Measurements from ENCODE around the gene RAB40B.

RAB40B gene

GRCh38 chr17:82698974-82699442, 510 bp upstream of the RAB40B start (continued):
- TF ChIP-seq, protein P1, sequence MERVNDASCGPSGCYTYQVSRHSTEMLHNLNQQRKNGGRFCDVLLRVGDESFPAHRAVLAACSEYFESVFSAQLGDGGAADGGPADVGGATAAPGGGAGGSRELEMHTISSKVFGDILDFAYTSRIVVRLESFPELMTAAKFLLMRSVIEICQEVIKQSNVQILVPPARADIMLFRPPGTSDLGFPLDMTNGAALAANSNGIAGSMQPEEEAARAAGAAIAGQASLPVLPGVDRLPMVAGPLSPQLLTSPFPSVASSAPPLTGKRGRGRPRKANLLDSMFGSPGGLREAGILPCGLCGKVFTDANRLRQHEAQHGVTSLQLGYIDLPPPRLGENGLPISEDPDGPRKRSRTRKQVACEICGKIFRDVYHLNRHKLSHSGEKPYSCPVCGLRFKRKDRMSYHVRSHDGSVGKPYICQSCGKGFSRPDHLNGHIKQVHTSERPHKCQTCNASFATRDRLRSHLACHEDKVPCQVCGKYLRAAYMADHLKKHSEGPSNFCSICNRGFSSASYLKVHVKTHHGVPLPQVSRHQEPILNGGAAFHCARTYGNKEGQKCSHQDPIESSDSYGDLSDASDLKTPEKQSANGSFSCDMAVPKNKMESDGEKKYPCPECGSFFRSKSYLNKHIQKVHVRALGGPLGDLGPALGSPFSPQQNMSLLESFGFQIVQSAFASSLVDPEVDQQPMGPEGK (tag by site-specific recombination; IDR thresholded peaks at IDR 0.05) = peak; percentile 68
- TF ChIP-seq ZNF664 (tag by site-specific recombination; IDR thresholded peaks at IDR 0.05) = no peak
- no peak for TF ChIP-seq ZNF175 (tag by site-specific recombination; IDR thresholded peaks at IDR 0.05)
- TF ChIP-seq, protein P2, sequence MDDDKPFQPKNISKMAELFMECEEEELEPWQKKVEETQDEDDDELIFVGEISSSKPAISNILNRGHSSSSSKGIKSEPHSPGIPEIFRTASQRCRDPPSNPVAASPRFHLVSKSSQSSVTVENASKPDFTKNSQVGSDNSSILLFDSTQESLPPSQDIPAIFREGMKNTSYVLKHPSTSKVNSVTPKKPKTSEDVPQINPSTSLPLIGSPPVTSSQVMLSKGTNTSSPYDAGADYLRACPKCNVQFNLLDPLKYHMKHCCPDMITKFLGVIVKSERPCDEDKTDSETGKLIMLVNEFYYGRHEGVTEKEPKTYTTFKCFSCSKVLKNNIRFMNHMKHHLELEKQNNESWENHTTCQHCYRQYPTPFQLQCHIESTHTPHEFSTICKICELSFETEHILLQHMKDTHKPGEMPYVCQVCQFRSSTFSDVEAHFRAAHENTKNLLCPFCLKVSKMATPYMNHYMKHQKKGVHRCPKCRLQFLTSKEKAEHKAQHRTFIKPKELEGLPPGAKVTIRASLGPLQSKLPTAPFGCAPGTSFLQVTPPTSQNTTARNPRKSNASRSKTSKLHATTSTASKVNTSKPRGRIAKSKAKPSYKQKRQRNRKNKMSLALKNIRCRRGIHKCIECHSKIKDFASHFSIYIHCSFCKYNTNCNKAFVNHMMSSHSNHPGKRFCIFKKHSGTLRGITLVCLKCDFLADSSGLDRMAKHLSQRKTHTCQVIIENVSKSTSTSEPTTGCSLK (tag by site-specific recombination; IDR thresholded peaks at IDR 0.05) = no peak
- no peak for TF ChIP-seq ZNF433 (tag by site-specific recombination; IDR thresholded peaks at IDR 0.05; ENCODE audit: low read depth)
- peak; percentile 19; the same call in 1 of the 2 replicates for TF ChIP-seq EGR2 (tag by site-specific recombination; IDR thresholded peaks at IDR 0.05; ENCODE audit: low read depth)
- TF ChIP-seq ZNF707 (tag by site-specific recombination; IDR thresholded peaks at IDR 0.05) = no peak
- TF ChIP-seq ZNF639 (tag by site-specific recombination; IDR thresholded peaks at IDR 0.05) = no peak
- TF ChIP-seq ZNF76 (tag by site-specific recombination; IDR thresholded peaks at IDR 0.05; ENCODE audit: borderline replicate concordance, low read depth) = no peak
- TF ChIP-seq ZNF423 (tag by site-specific recombination; IDR thresholded peaks at IDR 0.05) = 0 out of 2 replicates have a peak, but pooled peaks have one; percentile 24
- TF ChIP-seq GFI1B (tag by site-specific recombination; IDR thresholded peaks at IDR 0.05) = no peak
- TF ChIP-seq KLF9 (tag by site-specific recombination; IDR thresholded peaks at IDR 0.05; ENCODE audit: low read depth) = peak; percentile 53; the same call in 1 of the 2 replicates
- no peak for TF ChIP-seq ZNF843 (tag by site-specific recombination; IDR thresholded peaks at IDR 0.05)
- TF ChIP-seq, protein P3, sequence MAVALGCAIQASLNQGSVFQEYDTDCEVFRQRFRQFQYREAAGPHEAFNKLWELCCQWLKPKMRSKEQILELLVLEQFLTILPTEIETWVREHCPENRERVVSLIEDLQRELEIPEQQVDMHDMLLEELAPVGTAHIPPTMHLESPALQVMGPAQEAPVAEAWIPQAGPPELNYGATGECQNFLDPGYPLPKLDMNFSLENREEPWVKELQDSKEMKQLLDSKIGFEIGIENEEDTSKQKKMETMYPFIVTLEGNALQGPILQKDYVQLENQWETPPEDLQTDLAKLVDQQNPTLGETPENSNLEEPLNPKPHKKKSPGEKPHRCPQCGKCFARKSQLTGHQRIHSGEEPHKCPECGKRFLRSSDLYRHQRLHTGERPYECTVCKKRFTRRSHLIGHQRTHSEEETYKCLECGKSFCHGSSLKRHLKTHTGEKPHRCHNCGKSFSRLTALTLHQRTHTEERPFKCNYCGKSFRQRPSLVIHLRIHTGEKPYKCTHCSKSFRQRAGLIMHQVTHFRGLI (tag by site-specific recombination; IDR thresholded peaks at IDR 0.05) = no peak
- TF ChIP-seq ZNF10 (tag by site-specific recombination; IDR thresholded peaks at IDR 0.05) = no peak
- TF ChIP-seq, protein P4, sequence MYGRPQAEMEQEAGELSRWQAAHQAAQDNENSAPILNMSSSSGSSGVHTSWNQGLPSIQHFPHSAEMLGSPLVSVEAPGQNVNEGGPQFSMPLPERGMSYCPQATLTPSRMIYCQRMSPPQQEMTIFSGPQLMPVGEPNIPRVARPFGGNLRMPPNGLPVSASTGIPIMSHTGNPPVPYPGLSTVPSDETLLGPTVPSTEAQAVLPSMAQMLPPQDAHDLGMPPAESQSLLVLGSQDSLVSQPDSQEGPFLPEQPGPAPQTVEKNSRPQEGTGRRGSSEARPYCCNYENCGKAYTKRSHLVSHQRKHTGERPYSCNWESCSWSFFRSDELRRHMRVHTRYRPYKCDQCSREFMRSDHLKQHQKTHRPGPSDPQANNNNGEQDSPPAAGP (tag by site-specific recombination; IDR thresholded peaks at IDR 0.05) = no peak; the same call in 1 of the 2 replicates
- TF ChIP-seq SCRT2 (tag by site-specific recombination; IDR thresholded peaks at IDR 0.05) = no peak
- TF ChIP-seq REST (tag by site-specific recombination; IDR thresholded peaks at IDR 0.05) = no peak
- peak; percentile 28 for TF ChIP-seq ZBTB8A (tag by site-specific recombination; IDR thresholded peaks at IDR 0.05)
- no peak for TF ChIP-seq ZNF292 (tag by site-specific recombination; IDR thresholded peaks at IDR 0.05; ENCODE audit: borderline replicate concordance, low read depth)
- no peak for TF ChIP-seq IKZF3 (tag by site-specific recombination; IDR thresholded peaks at IDR 0.05)
- TF ChIP-seq ZNF544 (tag by site-specific recombination; IDR thresholded peaks at IDR 0.05) = no peak
- no peak for TF ChIP-seq ZNF623 (tag by site-specific recombination; IDR thresholded peaks at IDR 0.05)
- peak; percentile 78 for TF ChIP-seq ZNF335 (tag by site-specific recombination; conservative IDR thresholded peaks at IDR 0.05)
- no peak for TF ChIP-seq MYNN (tag by site-specific recombination; IDR thresholded peaks at IDR 0.05; ENCODE audit: borderline replicate concordance)
- no peak for TF ChIP-seq SCRT1 (tag by site-specific recombination; IDR thresholded peaks at IDR 0.05; ENCODE audit: borderline replicate concordance)
- no peak for TF ChIP-seq ZNF610 (tag by site-specific recombination; IDR thresholded peaks at IDR 0.05; ENCODE audit: borderline replicate concordance)
- TF ChIP-seq ZNF404 (tag by site-specific recombination; IDR thresholded peaks at IDR 0.05) = no peak
